SK-N-MC (cell line): ENCODE measurements around the gene GPC6.

ENCODE experiments used
- EZH2 ChIP-seq: fragments of 200-600 bp; sonication (generic); IDR thresholded peaks from one replicate; pipeline ENCODE4 v1.6.1; 2017; ENCODE audit warnings: antibody characterized with exemption
- POLR2AphosphoS5 ChIP-seq: IDR thresholded peaks from 2 replicates; pipeline ENCODE4 v1.6.1; 2012; ENCODE audit warnings: mild to moderate bottlenecking, low read depth, low read length, borderline replicate concordance

DNA sequence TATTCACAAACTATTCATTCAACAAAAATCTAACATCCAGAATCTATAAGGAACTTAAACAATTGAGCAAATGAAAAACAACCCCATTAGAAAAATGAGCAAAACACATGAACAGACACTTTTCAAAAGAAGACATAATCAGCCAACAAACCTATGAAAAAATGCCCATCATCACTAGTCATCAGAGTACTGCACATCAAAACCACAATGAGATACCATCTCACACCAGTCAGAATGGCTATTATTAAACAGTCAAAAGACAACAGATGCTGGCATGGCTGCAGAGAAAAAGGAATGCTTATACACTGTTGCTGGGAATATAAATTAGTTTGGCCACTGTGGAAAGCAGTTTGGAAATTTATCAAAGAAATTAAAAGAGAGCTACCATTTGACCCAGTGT is 487.6 kb downstream of the GPC6 start:
- TF ChIP-seq EZH2 (no peak), POLR2AphosphoS5 (no peak)
